Endometrial microvascular endothelial cells (primary cell): Measurements from ENCODE around the gene SNTG2. TPM values are rescaled to one million over a fixed set of nuclear protein-coding genes. Genes with fewer than 3 reads are reported as not detected.
"Not testable (repeated sequence)": the region's sequence is repeated elsewhere in the genome, so short reads cannot be mapped to it uniquely, and the experiment has no call there.

ENCODE experiments used
- in situ Hi-C: cut with HindIII; loops from 2 replicates; pipeline ENCODE4 v1.10.0; 2017; ENCODE audit warnings: low sequenced_read_pairs, low pct_unique_long_range_greater_than_20kb; ENCODE audit errors: inconsistent ontology term
- total RNA-seq: library from RNA; depleted of rRNA; stranded (reverse); fragments of >200 nt; gene quantifications from one replicate; pipeline ENCODE4 v1.2.3, GENCODE V29; 2015; ENCODE audit errors: inconsistent ontology term

Gene SNTG2
- total RNA-seq, 1 donor from 2014 or later: not detected

DNA sequence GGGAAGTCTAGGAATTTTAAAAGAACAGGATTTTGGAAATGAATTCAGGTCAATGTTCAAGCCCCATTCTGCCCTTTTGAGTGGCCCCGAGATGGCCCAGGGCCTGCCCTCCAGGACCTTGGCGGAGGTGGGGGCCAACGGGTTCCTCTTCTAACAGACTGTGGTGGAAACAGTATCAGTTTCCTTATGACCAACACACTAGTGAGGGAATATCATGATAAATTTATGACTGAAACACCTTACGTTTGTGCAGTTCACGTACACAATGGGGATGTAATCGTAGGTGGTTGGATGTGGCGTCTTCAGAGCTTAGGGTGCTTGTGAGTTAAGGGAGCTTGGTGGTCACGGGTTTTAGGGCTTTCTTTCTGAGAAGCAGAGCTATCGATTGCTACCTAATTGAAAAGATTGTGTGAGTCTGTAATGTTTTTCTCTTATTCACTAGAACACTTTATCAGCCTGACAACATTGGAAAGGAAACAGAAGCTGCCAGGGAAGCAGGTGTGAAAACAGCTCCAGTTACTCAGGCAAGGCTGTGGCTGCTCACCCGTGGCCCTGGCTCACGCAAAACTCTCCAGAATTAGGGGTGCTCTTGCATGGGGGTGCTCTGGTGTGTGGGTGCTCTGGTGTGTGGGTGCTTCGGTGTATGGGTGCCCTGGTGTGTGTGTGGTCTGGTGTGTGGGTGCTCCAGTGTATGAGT, 165.3 kb downstream of the SNTG2 start:
- in situ Hi-C loops: no loop called here

DNA sequence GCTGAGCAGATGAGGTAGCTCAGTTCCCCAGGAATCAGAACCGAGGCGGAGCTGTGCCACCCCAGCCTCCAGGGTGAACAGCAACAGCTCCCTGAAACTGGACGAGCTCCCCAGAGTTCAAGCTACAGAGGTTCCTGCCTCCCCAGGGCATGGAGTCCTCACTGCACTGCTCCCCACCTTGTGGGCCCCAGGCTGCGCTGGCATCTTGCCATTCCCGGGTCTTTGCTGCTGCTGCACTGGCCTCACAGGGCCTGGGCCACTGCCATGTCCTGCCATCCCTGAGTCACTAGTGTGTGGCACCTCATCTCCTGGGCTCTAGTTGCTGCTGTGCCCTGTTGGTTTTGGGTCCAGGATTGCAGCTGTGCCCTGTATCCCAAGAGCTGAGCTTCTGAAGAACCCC, 166.9 kb downstream of the SNTG2 start:
- in situ Hi-C loops: no loop called here

DNA sequence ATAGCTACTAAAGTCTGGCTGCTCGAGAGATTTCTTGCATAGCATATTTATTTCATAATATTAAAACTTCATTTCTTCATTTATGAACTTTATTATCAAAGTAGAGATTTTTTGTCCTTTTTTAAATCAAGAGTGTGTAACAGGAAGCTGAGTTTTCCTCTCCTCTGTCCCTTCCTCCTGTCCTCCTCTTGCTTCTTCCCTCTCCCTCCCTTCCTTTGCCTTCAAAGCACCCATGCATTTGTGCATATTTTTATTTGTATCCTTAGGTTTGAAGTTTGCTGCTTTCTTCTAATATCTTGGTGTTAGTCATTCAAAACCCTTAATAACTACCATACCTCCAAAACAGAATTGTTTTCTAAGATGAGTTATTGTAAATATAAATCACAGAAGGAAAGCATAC, 174.6 kb downstream of the SNTG2 start:
- in situ Hi-C loops: no loop called here

DNA sequence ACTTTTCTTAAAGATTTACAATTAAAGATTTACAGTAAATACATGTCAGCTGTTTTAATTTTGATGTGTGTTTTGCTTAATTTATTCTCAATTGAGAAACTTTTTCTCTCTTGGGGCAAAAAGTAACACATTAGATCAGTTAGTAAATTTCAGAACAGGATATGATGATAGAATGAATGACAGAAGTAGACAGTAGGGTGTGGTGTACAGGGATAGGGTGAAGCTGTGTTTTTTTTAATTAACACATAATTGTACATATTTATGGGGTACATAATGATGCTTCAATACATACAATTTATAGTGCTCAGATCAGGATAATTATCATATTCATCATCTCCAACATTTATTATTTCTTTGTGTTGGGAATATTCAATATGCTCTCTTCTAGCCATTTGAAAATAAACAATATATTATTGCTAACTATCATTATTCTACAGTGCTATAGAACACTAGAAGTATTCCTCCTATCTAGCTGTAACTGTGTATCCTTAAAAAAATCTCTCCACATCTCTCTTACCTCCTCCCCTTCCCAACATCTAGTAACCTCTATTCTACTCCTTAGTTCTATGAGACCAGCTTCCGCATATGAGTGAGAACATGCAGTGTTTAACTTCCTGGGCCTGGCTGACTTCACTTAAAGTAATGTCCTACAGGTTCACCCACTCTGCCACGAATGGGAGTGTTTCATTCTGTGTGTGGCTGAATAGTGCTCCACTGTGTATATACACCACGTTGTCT, 175.2 kb downstream of the SNTG2 start:
- in situ Hi-C loops: no loop called here

DNA sequence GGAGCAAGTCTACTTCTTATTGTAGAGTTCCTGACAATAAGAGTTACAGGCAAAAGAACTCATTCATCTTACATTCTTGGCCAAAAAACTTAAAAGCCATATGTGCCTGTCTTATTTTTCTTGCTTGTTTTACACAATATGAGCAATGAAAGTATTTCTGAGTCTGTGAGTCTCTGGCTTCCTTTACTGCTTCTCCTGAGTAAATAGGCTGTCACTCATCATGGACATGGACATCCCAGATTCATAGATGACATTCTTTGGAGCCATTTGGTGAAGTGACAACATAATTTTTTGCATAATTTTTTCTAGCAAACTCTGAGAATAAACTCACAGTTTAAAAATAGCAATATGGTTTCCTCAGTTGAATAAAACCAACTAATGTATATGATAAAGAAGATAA, 179.3 kb downstream of the SNTG2 start:
- in situ Hi-C loops: no loop called here

DNA sequence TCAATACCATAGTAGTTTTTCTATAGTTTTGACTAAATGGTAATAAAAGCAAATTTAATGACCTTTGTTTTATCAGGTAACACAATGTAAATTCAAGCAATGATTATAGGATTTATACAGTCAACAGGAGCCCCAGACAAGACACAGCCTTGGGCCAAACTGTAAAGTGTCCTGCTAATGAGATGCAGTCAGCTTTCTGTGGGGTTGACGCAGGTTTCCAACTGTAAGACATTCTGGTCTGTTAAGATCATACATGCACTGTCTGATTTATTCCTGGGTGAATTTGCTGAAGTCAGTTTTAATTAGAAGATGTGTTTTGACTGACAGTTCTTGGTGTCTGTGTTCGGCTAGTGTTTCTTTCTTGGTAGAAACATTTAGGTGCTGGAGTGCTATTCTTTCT, 180.3 kb downstream of the SNTG2 start:
- in situ Hi-C loops: no loop called here

DNA sequence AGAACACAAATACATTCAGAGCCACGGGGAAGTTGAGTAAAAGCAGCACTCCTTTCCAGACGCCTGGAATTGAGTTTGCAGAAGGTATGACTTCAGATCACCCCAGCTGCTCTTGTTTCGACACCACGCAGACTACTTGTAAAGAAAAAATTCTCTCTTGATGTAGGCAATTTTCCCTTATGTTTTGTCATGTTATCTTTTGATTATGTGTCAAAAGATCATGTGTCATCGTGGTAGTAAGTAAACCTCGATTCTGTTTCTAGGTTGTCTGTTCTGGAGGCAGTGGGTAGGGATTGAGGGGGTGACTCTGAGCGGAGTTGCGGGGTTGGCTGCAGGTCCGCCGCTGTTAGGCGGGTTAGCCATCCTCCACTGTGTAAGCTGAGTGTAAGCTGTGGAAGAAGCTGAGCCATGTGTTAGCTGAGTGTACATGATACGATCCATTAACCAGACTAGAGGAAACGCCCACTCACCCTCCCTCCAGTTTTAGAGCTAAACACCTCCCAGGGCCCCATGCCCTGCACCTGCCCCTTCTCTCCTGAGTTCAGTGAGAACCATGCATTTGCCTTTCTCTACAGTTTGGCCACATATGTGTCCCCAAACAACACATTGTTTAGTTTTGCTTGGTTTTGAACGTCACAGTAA, 181.8 kb downstream of the SNTG2 start:
- in situ Hi-C loops: no loop called here

DNA sequence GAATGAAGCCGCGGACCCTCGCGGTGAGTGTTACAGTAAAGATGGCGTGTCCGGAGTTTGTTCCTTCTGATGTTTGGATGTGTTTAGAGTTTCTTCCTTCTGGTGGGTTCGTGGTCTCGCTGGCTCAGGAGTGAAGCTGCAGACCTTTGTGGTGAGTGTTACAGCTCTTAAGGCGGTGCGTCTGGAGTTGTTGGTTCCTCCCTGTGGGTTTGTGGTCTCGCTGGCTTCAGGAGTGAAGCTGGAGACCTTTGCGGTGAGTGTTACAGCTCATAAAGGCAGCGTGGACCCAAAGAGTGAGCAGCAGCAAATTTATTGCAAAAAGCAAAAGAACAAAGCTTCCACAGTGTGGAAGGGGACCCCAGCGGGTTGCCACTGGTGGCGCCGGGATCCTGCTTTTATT, 183.2 kb downstream of the SNTG2 start:
- in situ Hi-C loops: not testable (repeated sequence)

DNA sequence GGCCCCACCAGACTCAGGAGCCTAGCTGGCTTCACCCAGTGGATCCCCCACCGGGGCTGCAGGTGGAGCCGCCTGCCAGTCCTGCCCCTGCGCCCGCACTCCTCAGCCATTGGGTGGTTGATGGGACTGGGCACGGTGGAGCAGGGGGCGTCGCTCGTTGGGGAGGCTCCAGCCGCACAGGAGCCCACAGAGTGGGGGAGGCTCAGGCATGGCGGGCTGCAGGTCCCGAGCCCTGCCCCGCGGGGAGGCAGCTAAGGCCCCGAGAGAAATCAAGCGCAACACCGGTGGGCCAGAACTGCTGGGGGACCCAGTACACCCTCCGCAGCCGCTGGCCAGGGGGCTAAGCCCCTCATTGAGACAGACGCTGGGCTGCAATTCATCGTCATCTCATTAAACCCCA, 184.0 kb downstream of the SNTG2 start:
- in situ Hi-C loops: no loop called here

DNA sequence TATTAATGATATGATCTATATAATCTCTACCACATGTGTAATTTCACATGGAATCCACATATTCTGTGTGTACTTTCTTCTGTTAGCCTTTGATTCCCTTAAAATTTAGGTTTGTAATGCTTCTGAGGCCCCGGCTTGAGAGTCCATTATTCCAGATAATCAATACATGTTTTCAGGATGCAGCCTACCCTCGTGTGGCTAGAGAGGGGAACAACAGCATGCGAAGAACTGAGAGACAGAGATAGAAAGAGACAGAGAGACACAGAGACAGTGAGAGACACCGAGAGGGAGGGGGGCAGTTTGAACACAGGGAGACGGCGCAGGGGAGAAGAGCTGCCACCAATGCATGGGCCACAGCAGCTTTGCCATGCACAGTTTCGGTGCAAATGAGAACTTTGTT, 185.4 kb downstream of the SNTG2 start:
- in situ Hi-C loops: no loop called here

DNA sequence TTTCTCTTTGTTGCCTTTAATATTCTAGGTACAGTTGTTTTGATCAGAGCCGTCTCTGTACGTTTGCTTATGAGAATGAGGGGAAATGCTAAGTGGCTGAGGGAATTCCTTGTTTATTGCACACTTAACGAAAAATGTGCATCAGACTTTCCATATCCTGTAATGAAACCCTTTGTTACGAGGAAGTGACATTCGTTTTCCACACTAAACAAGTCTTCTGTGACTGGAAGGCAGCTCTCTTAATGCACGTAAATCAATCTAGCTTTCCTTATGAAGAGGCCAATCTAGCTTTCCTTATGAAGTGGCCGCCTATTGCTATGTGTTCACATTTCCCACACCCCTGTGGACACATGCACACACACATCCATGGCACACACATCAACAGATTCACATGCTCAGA, 186.2 kb downstream of the SNTG2 start:
- in situ Hi-C loops: no loop called here

DNA sequence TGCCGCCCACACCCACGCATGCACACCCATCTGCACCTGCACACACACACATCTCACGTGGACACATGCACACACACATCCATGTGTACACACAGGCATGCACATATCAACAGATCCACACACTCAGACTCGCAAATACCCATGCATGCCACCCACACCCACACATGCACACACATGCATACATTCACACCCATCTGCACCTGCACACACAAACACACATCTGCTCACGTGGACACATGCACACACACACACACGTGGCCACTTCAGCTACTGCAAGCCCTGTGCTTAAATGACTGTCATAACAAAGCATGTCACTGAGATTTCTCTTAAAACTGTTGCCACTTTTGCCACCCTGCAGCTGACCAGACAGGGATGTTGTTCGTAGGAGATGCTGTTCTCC, 186.6 kb downstream of the SNTG2 start:
- in situ Hi-C loops: no loop called here

DNA sequence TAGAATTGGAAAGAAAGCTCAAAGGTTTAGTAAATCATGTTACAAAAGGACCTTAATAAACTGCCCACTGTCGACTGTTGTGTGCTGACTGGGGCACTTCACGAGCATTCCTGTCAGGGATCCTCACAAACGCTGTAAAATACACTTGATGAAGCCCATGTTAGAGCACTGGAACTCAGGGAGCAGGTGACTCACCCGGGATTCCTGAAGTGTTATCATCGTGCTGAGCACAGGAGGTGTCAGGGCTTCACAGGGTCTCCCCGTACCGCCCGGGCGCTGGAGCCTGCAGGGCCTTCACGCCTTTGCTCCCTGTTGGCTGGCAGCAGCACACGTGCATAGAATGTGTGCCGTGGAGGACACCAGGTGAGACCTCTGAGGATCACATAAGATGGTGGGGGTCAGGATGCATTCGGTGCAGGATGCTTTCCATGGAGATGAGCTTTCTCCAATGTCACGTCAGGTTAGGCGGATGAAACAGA, 187.3 kb downstream of the SNTG2 start:
- in situ Hi-C loops: no loop called here

DNA sequence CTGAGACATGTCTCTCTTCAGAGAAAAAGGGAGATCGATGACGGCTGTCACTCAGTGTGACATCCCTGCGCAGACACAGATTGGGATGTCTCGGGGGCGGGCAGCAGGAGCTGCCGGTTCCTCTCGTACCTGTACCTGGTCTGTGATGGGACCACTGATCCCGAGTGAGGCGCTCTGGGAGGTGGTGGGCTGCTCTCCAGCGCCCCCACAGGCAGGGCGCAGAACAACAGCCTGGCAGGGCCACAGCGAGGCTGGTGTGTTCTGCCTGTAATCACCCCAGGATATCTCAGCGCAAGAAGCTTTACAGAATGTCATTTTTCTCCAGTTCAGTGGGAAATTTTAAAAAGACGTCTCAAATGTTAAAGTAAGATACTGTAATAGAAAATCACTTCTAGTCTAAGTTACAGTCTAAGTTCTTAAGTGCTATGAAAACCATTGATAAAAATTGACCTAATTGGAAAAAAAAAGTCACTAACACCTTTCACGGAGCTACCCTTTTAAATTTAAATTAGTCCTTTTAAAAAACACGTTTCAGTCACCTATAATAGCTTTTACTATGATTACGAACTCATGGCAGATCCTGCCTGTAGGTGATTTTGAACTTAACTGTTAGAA, 189.8 kb downstream of the SNTG2 start:
- in situ Hi-C loops: no loop called here

DNA sequence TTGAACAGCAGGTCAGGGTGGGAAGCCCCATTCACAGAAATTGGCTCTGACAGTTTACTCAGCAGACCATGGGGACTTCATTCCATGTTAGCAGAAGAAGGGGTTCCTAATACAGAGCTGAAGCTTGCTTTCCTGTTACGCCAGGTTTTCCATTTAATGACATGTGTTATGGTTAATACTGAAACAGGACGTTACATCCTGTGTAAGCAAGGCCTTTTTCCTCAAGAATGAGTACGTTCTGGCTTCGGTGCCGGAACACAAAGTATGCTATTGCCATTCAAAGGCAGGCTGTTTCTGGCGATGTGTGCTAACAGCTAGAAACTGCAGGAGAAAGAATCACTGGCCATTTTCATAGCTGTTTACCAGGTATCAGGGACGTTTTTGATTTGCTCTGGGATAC, 190.4 kb downstream of the SNTG2 start:
- in situ Hi-C loops: no loop called here

DNA sequence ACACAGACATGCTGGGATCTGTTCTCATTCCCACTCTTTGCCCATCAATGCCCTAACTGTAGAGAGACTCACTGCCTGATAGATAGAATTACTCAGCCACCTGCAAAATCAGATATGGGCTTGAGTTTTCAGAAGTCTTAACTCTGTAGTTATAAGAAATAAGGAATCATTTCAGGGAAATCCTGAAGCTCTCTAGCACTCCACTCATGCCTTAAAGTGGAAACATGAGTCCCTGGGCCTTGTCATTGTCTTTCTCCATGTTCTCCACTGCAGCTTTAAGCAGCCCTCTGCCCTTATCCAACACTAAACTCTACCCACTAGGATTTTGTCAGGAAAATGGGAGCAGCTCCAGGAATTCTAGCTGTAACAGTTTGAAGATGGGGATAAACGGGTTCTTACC, 192.5 kb downstream of the SNTG2 start:
- in situ Hi-C loops: no loop called here

DNA sequence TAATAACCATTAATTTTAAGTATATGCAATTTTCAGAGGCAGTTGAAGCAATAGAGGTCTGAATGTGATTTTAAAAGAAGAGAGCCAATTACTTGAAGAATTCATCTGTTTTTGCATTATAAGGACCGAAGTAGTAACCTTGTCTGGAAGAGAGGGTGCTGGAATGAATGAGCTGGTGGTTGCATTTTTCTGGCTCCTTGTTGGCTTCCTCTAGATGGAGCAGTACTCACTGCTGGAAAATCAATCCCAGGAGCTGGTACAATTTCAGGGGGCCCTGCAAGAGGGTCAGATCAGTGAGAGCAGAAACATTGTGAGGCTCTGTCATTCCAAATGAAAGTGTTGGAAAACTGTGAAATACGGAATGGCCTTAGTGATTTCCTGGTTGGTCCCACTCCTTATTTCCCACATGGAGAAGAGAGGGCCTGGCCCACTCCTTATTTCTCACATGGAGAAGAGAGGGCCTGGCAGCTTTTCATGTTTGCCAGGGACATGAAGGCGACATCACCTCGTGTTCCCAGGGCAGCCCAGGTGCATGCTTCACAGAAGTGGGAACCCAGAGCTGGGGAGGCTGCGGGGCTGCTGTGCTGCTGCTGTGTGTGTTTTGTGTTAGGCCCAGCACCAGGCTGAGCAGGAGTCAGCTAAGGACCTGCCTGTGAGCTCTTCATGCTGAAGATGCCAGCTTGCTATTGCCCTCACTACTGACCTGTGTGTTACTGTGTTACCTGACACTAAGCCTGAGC, 197.4 kb downstream of the SNTG2 start:
- in situ Hi-C loops: no loop called here

DNA sequence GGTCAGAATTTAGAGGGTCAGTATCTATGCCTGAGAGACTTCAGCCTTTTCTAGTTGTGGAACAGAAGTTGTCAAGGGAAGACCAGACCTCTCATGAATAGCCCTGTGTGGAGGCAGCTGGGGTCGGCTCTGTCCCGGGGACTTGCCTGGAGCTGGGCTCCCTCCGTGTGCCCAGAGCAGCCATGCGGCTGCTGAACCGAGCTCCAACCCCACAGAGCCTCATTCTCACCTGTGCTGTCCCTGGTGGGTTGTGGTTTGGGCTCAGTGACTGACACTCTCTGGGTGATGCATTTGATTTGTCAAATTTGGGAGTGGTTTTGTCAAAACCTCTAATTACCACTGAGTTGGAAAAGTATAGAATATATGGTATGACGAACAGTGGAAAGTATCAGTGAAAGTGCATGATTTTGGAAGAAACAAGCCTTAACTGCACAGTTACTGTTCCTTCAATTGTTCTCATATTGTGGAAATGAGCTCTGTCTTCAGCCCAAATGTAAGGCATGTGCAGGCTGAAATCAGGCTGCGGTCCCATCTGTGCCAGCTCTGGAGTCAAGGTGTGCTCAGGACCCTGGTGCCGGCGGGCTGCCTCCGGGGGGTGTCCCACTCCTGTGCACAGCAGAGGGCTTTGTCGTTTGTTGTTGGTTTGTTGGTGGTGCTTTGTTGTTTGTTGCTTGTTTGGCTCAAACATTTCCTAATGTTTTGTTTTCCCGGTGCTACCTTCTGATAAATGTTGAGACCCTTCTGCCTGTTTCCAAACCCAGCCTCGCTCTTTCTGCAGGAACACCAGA, 200.3 kb downstream of the SNTG2 start:
- in situ Hi-C loops: no loop called here
